A549 (cell line): ENCODE measurements around the gene MRGPRD. TPM values are rescaled to one million over a fixed set of nuclear protein-coding genes. Genes with fewer than 3 reads are reported as not detected.

Experiments
- ATAC-seq, 2 experiments: fragments of 200-7000 bp in 1 of 2; fragments of >200 bp in 1 of 2; cut with Nextera tagmentation in 1 of 2; cut with Tn5 transposase in 1 of 2; 3 replicates each; pipeline versions ENCODE4 v1.8.0 to v1.9.1; 2018 to 2020; ENCODE audit warnings: mild to moderate bottlenecking in 1 of 2, moderate library complexity in 1 of 2
- CTCF ChIA-PET: fragments of 300-600 bp; sonication (Branson Sonifier 250); formaldehyde crosslinking; extraction: SDS; loops from one replicate; lab custom pipeline; 2021; ENCODE audit warnings: antibody characterized with exemption, inconsistent platforms; lab: Yijun Ruan, JAX
- POLR2A ChIA-PET: fragments of 350-600 bp; formaldehyde crosslinking; extraction: SDS; loops from one replicate; lab custom pipeline; 2021; ENCODE audit warnings: antibody characterized with exemption, inconsistent platforms; lab: Yijun Ruan, JAX
- DNase-seq, 2 experiments: peaks; one replicate each; pipeline versions ENCODE4 v3.0.0 to v3.0.0-alpha.2; 2011 to 2016; ENCODE audit warnings: low read depth in 1 of 2, low spot score in 1 of 2
- FAIRE-seq: peaks from 2 replicates; lab custom pipeline; 2011; peaks lifted over from hg19 to GRCh38; lab: Jason Lieb, UNC
- H3K27ac ChIP-seq, 2 experiments: fragments of >200 bp; sonication (Bioruptor Twin); formaldehyde crosslinking; 3 replicates each; pipeline ENCODE4 v1.5.1; 2016 to 2017
- H3K4me1 ChIP-seq: fragments of >200 bp; sonication (Bioruptor Twin); formaldehyde crosslinking; 3 replicates; pipeline ENCODE4 v1.6.1; 2016
- H3K4me2 ChIP-seq: fragments of >200 bp; sonication (Bioruptor Twin); formaldehyde crosslinking; 3 replicates; pipeline ENCODE4 v1.6.1; 2016
- H3K4me3 ChIP-seq: fragments of >200 bp; sonication (Bioruptor Twin); formaldehyde crosslinking; 3 replicates; pipeline ENCODE4 v1.5.1; 2016
- H3K9me3 ChIP-seq: fragments of >200 bp; sonication (Bioruptor Twin); formaldehyde crosslinking; 3 replicates; pipeline ENCODE4 v1.6.1; 2016
- CBX2 ChIP-seq: fragments of 200-600 bp; sonication (generic); IDR thresholded peaks from 2 replicates; pipeline ENCODE4 v1.6.1; 2016; ENCODE audit warnings: low read depth, mild to moderate bottlenecking, borderline replicate concordance
- CBX8 ChIP-seq: fragments of 200-600 bp; sonication (generic); IDR thresholded peaks from 2 replicates; pipeline ENCODE4 v1.6.1; 2016
- CEBPB ChIP-seq, 2 experiments: fragments of >200 bp in 1 of 2; sonication (Bioruptor Twin) in 1 of 2; formaldehyde crosslinking in 1 of 2; IDR thresholded peaks; 2 replicates each; pipeline ENCODE4 v1.6.1; 2012 to 2016
- EHMT2 ChIP-seq: fragments of 200-600 bp; sonication (generic); IDR thresholded peaks from 2 replicates; pipeline ENCODE4 v1.6.1; 2016; ENCODE audit warnings: antibody characterized with exemption, low read depth, mild to moderate bottlenecking, moderate library complexity
- EP300 ChIP-seq, 2 experiments: fragments of >200 bp; sonication (Bioruptor Twin); formaldehyde crosslinking; IDR thresholded peaks; 2 replicates in 1 of 2; 3 replicates in 1 of 2; pipeline ENCODE4 v1.6.1; 2016 to 2017
- FOSB ChIP-seq: fragments of 250-450 bp; sonication (Bioruptor Pico); IDR thresholded peaks from 2 replicates; pipeline ENCODE4 v1.5.0; 2020; ENCODE audit warnings: mild to moderate bottlenecking, moderate library complexity
- FOXS1 ChIP-seq: fragments of 250-450 bp; sonication (Bioruptor Pico); IDR thresholded peaks from 2 replicates; pipeline ENCODE4 v1.5.0; 2020; ENCODE audit warnings: mild to moderate bottlenecking, moderate library complexity
- HOXA7 ChIP-seq: fragments of 250-450 bp; sonication (Bioruptor Pico); IDR thresholded peaks from 2 replicates; pipeline ENCODE4 v1.5.0; 2020; ENCODE audit warnings: mild to moderate bottlenecking, moderate library complexity
- KDM1A ChIP-seq: fragments of 200-600 bp; sonication (generic); IDR thresholded peaks from 2 replicates; pipeline ENCODE4 v1.6.1; 2016; ENCODE audit warnings: low read depth, mild to moderate bottlenecking
- KDM5A ChIP-seq: fragments of 200-600 bp; sonication (generic); IDR thresholded peaks from 2 replicates; pipeline ENCODE4 v1.6.1; 2016; ENCODE audit warnings: antibody characterized with exemption, mild to moderate bottlenecking
- MYC ChIP-seq: IDR thresholded peaks from 2 replicates; pipeline ENCODE4 v1.6.1; 2012; ENCODE audit warnings: mild to moderate bottlenecking, inconsistent platforms, low read length, improper control_type of control experiment, borderline replicate concordance
- NR3C1 ChIP-seq: fragments of >200 bp; sonication (Bioruptor Twin); formaldehyde crosslinking; IDR thresholded peaks from 3 replicates; pipeline ENCODE4 v1.6.1; 2017
- SREBF2 ChIP-seq: fragments of 450-650 bp; IDR thresholded peaks from 2 replicates; pipeline ENCODE4 v1.6.1; 2014; ENCODE audit warnings: mild to moderate bottlenecking, moderate library complexity
- WGBS: methylation state at CpG from one replicate; pipeline ENCODE4 v1.1.6; 2017; ENCODE audit errors: missing lambda C conversion rate; 5-methylcytosine and 5-hydroxymethylcytosine counted together
- polyA minus RNA-seq: library from RNA; depleted of rRNA, polyadenylated mRNA; stranded (reverse); fragments of >200 nt; gene quantifications from 2 replicates; pipeline ENCODE4 v1.2.3, GENCODE V29; 2011; rRNA and poly(A)+ RNA removed
- polyA plus RNA-seq, 4 experiments: library from polyadenylated mRNA; depleted of rRNA in 3 of 4; stranded (reverse); fragments of >200 nt; fragmentation: RNase III in 1 of 4; extraction: RNeasy Plus Mini Kit Qiagen cat#74134 plus additional on column Dnase treatment in 1 of 4; gene quantifications; 2 replicates in 3 of 4; 3 replicates in 1 of 4; pipeline ENCODE4 v1.2.3, GENCODE V29; 2011 to 2017
- TF ChIP-seq, protein P1 (sequence below): IDR thresholded peaks from 2 replicates; pipeline ENCODE4 v1.6.1; 2012
- TF ChIP-seq, protein P2 (sequence below): fragments of 150-350 bp; IDR thresholded peaks from 2 replicates; pipeline ENCODE4 v1.6.1; 2014; ENCODE audit warnings: low read depth, mild to moderate bottlenecking, low read length
- TF ChIP-seq, protein P3 (sequence below): fragments of >200 bp; sonication (Bioruptor Twin); formaldehyde crosslinking; IDR thresholded peaks from 3 replicates; pipeline ENCODE4 v1.6.1; 2016
- TF ChIP-seq, protein P4 (sequence below): fragments of 200-600 bp; sonication (generic); IDR thresholded peaks from 2 replicates; pipeline ENCODE4 v1.6.1; 2016; ENCODE audit warnings: antibody characterized with exemption, mild to moderate bottlenecking, moderate library complexity

Gene MRGPRD, protein sequence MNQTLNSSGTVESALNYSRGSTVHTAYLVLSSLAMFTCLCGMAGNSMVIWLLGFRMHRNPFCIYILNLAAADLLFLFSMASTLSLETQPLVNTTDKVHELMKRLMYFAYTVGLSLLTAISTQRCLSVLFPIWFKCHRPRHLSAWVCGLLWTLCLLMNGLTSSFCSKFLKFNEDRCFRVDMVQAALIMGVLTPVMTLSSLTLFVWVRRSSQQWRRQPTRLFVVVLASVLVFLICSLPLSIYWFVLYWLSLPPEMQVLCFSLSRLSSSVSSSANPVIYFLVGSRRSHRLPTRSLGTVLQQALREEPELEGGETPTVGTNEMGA
- polyA plus RNA-seq (2011; rRNA removed), result not detected in 2 replicates
- not detected in 2 replicates for polyA plus RNA-seq (2012; cell fraction: cytosol; rRNA removed)
- not detected in 2 replicates for polyA plus RNA-seq (2012; cell fraction: nucleus; rRNA removed)
- not detected in 3 replicates for polyA plus RNA-seq (2017; fragmentation: RNase III; extraction: RNeasy Plus Mini Kit Qiagen cat#74134 plus additional on column Dnase treatment)
- not detected in 2 replicates for polyA minus RNA-seq

DNA sequence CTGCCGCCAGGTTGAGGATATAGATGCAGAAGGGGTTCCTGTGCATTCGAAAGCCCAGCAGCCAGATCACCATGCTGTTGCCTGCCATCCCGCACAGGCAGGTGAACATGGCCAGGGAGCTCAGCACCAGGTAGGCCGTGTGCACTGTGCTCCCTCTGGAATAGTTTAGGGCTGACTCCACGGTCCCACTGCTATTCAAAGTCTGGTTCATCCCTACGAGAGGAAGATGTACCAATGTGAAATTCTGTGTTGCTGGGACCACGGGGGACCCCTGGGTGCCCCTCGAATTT lies at the start of gene MRGPRD:
MRGPRD (minus strand) TSS at position 211 of the 290 bp plus-strand sequence; CDS start at position 211, 0 bp downstream.
- DNase-seq (no peak), FAIRE-seq (no peak), ATAC-seq (no peak)
- Histone ChIP-seq H3K27ac (no peak within 1 kb of the TSS), H3K4me2 (no peak within 1 kb of the TSS), H3K9me3 (peaks cover 20% of the 10 kb centered on the region; the same call in 1 of the 3 replicates), H3K4me3 (no peak within 1 kb of the TSS), H3K4me1 (no peaks in the 10 kb centered on the region)
- 50% methylated on average over 8 of the region's 8 CpGs for WGBS
- TF ChIP-seq FOSB (no peak), HOXA7 (CRISPR knock-in tag) (no peak)
- TF ChIP-seq, protein P1, sequence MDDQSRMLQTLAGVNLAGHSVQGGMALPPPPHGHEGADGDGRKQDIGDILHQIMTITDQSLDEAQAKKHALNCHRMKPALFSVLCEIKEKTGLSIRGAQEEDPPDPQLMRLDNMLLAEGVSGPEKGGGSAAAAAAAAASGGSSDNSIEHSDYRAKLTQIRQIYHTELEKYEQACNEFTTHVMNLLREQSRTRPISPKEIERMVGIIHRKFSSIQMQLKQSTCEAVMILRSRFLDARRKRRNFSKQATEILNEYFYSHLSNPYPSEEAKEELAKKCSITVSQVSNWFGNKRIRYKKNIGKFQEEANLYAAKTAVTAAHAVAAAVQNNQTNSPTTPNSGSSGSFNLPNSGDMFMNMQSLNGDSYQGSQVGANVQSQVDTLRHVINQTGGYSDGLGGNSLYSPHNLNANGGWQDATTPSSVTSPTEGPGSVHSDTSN, result no peak
- ChIA-PET CTCF (interaction anchor here (0.6 to 2.1 kb wide), 4 partner anchors 21 to 109 kb away, joined by 3 to 6 read pairs (median 3); no protein-coding TSS in a partner anchor), POLR2A (no interaction called here)

DNA sequence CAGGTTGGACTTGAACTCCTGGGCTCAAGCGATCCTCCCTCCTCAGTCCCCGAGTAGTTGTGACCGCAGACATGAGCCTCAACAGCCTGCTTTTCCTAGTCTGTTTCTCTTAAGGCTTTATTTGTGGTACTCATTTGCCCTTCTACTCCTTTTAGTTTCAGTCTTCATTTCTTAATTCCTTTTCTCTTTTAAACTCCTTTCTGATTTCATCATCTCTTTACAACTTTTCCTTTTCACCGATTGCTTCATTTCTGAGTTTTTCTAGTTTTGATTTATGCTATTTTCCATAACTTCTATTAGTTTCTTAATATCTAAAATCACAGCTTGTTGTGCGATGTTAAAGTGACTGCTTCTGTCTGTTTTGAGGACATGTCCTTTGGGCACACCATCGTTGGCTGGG lies 49.5 kb upstream of the MRGPRD start:
- FAIRE-seq, result no peak
- peaks cover 4% of the 10 kb centered on the region; the same call in 1 of the 3 replicates for H3K4me1 ChIP-seq
- TF ChIP-seq KDM5A (no peak), CBX8 (no peak), KDM1A (no peak), SREBF2 (no peak), EHMT2 (no peak), FOSB (no peak), MYC (no peak), HOXA7 (CRISPR knock-in tag) (no peak), FOXS1 (CRISPR knock-in tag) (no peak), CBX2 (no peak), EP300 (IDR thresholded peaks at IDR 0.05) (no peak), NR3C1 (no peak), CEBPB (IDR thresholded peaks at IDR 0.05) (no peak)
- TF ChIP-seq, protein P2, sequence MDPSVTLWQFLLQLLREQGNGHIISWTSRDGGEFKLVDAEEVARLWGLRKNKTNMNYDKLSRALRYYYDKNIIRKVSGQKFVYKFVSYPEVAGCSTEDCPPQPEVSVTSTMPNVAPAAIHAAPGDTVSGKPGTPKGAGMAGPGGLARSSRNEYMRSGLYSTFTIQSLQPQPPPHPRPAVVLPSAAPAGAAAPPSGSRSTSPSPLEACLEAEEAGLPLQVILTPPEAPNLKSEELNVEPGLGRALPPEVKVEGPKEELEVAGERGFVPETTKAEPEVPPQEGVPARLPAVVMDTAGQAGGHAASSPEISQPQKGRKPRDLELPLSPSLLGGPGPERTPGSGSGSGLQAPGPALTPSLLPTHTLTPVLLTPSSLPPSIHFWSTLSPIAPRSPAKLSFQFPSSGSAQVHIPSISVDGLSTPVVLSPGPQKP, result no peak
- TF ChIP-seq, protein P3, sequence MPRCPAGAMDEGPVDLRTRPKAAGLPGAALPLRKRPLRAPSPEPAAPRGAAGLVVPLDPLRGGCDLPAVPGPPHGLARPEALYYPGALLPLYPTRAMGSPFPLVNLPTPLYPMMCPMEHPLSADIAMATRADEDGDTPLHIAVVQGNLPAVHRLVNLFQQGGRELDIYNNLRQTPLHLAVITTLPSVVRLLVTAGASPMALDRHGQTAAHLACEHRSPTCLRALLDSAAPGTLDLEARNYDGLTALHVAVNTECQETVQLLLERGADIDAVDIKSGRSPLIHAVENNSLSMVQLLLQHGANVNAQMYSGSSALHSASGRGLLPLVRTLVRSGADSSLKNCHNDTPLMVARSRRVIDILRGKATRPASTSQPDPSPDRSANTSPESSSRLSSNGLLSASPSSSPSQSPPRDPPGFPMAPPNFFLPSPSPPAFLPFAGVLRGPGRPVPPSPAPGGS, result no peak
- ATAC-seq, result no peak
- POLR2A ChIA-PET, result no interaction called here
- no peak overlapping the region for H3K4me2 ChIP-seq
- CTCF ChIA-PET, result no interaction called here
- WGBS, result 63% methylated on average over 6 of the region's 6 CpGs
- H3K27ac ChIP-seq, result no peak overlapping the region
- DNase-seq, result no peak
- H3K4me3 ChIP-seq, result no peak overlapping the region
- H3K9me3 ChIP-seq, result no peaks in the 10 kb centered on the region

DNA sequence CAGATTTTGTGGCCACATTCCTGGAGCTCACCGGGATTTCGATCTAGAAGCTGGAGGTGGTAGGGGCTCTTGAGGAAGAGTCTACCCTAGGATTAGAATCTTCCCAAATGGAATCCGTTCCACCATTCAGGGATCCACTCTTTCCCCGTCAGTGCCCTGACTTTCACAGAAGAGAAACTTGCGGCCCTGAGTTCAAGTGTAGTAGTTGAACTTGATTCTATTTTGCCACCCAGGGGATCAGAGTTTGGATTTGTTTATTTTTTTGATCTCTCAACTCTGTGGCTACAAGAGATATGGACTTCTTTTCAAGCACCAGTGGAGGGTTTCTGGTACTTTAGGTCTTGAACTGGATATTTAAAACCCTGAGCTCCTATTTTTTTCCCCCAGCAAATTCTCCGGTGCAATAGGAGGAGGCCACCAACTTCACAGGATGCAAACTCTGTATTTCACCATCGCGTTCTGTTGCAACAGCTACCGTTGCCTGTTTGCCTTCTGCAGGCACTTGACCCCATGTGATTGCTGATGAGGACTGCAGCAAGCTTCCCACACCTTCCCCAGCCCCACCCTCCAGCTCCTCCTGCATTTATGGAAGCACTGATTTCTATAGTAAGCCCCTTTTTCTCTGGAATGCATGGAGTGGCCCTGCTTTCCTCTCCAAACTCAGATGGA lies 47.1 kb upstream of the MRGPRD start:
- POLR2A ChIA-PET, result interaction anchor here (0.6 kb wide), 1 partner anchor 18 kb away, joined by 5 read pairs; no protein-coding TSS in a partner anchor
- 54% methylated on average over 9 of the region's 9 CpGs for WGBS
- no peaks in the 10 kb centered on the region for H3K9me3 ChIP-seq
- CTCF ChIA-PET, result interaction anchor here (0.6 to 1.7 kb wide), 7 partner anchors 9 to 616 kb away, joined by 3 to 4 read pairs (median 3); no protein-coding TSS in a partner anchor
- FAIRE-seq, result no peak
- peak in 1 of 2 experiments; percentile 41 for DNase-seq
- TF ChIP-seq, protein P4, sequence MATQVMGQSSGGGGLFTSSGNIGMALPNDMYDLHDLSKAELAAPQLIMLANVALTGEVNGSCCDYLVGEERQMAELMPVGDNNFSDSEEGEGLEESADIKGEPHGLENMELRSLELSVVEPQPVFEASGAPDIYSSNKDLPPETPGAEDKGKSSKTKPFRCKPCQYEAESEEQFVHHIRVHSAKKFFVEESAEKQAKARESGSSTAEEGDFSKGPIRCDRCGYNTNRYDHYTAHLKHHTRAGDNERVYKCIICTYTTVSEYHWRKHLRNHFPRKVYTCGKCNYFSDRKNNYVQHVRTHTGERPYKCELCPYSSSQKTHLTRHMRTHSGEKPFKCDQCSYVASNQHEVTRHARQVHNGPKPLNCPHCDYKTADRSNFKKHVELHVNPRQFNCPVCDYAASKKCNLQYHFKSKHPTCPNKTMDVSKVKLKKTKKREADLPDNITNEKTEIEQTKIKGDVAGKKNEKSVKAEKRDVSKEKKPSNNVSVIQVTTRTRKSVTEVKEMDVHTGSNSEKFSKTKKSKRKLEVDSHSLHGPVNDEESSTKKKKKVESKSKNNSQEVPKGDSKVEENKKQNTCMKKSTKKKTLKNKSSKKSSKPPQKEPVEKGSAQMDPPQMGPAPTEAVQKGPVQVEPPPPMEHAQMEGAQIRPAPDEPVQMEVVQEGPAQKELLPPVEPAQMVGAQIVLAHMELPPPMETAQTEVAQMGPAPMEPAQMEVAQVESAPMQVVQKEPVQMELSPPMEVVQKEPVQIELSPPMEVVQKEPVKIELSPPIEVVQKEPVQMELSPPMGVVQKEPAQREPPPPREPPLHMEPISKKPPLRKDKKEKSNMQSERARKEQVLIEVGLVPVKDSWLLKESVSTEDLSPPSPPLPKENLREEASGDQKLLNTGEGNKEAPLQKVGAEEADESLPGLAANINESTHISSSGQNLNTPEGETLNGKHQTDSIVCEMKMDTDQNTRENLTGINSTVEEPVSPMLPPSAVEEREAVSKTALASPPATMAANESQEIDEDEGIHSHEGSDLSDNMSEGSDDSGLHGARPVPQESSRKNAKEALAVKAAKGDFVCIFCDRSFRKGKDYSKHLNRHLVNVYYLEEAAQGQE, result no peak
- TF ChIP-seq CEBPB (IDR thresholded peaks at IDR 0.05), result peak in 1 of 2 experiments; percentile 79; a peak in 1 of 4 replicates
- TF ChIP-seq, all 56 proteins: peak for 1
- Histone ChIP-seq H3K4me3 (no peak overlapping the region), H3K4me1 (peaks cover 4% of the 10 kb centered on the region; the same call in 1 of the 3 replicates), H3K27ac (peak overlapping the region in 1 of 2 experiments; percentile 37; a peak in 2 of 6 replicates), H3K4me2 (no peak overlapping the region; the same call in 2 of the 3 replicates)
- peak; percentile 42 to 75; a peak in 3 of 6 replicates for ATAC-seq
